CD4-positive, alpha-beta memory T cell (primary cell): Measurements from ENCODE around the gene ABCD1. TPM values are rescaled to one million over a fixed set of nuclear protein-coding genes. Genes with fewer than 3 reads are reported as not detected.

ENCODE experiments used
- CTCF ChIA-PET: fragments of 350-600 bp; sonication (Branson Sonifier 250); formaldehyde crosslinking; loops from one replicate; lab custom pipeline; 2021; ENCODE audit warnings: inconsistent platforms; ENCODE audit not compliant: partially characterized antibody; lab: Charles Lee
- POLR2A ChIA-PET: fragments of 350-600 bp; sonication (Branson Sonifier 250); formaldehyde crosslinking; loops from one replicate; lab custom pipeline; 2021; ENCODE audit not compliant: partially characterized antibody; lab: Charles Lee
- DNase-seq, 5 donors: peaks; one replicate each; pipeline versions ENCODE4 v3.0.0 to v3.0.0-alpha.2; 2020 to 2022; ENCODE audit warnings: mixed read lengths in 1 of 5
- H3K27ac ChIP-seq: one replicate; pipeline ENCODE4 v1.7.0; 2013; ENCODE audit warnings: low read depth, low read length
- H3K27me3 ChIP-seq: 2 replicates; pipeline ENCODE4 v1.7.0; 2013; ENCODE audit warnings: mild to moderate bottlenecking, low read length, moderate library complexity; ENCODE audit not compliant: insufficient read depth
- H3K36me3 ChIP-seq: 2 replicates; pipeline ENCODE4 v1.7.0; 2013; ENCODE audit warnings: mild to moderate bottlenecking, low read length, moderate library complexity; ENCODE audit not compliant: insufficient read depth
- H3K4me1 ChIP-seq: 2 replicates; pipeline ENCODE4 v1.7.0; 2013; ENCODE audit warnings: mild to moderate bottlenecking, low read length, moderate library complexity; ENCODE audit not compliant: insufficient read depth
- H3K4me3 ChIP-seq, 2 donors: one replicate each; pipeline ENCODE4 v1.7.0; 2013; ENCODE audit warnings: low read length in 2 of 2, mild to moderate bottlenecking in 1 of 2
- H3K9me3 ChIP-seq, 2 donors: one replicate each; pipeline ENCODE4 v1.7.0; 2013; ENCODE audit warnings: low read length in 2 of 2, control low read depth in 1 of 2; ENCODE audit not compliant: control insufficient read depth in 1 of 2
- H3K27ac Mint-ChIP-seq, 7 donors: one replicate each; pipeline ENCODE4 v1.8.0; 2020 to 2021; ENCODE audit warnings: mixed read lengths in 7 of 7, mild to moderate bottlenecking in 6 of 7, inconsistent platforms in 3 of 7, moderate library complexity in 3 of 7
- H3K27me3 Mint-ChIP-seq, 2 donors: one replicate each; pipeline ENCODE4 v1.8.0; 2020 to 2021; ENCODE audit warnings: mixed read lengths in 2 of 2
- H3K36me3 Mint-ChIP-seq, 2 donors: one replicate each; pipeline ENCODE4 v1.8.0; 2020 to 2021; ENCODE audit warnings: mixed read lengths in 2 of 2, inconsistent platforms in 1 of 2, mild to moderate bottlenecking in 1 of 2
- H3K4me1 Mint-ChIP-seq, 4 donors: one replicate each; pipeline ENCODE4 v1.8.0; 2020 to 2021; ENCODE audit warnings: mixed read lengths in 4 of 4, mild to moderate bottlenecking in 1 of 4
- H3K4me3 Mint-ChIP-seq, 8 donors: one replicate each; pipeline ENCODE4 v1.8.0; 2020 to 2021; ENCODE audit warnings: mixed read lengths in 8 of 8, mild to moderate bottlenecking in 7 of 8, moderate library complexity in 6 of 8, inconsistent platforms in 3 of 8
- H3K9me3 Mint-ChIP-seq, 8 donors: one replicate each; pipeline ENCODE4 v1.8.0; 2020 to 2021; ENCODE audit warnings: mixed read lengths in 8 of 8, mild to moderate bottlenecking in 5 of 8, inconsistent platforms in 3 of 8, moderate library complexity in 1 of 8
- intact Hi-C: fragments of 100-400 bp; cut with micrococcal nuclease; formaldehyde crosslinking; loops from one replicate; pipeline ENCODE4 v1.15.1; 2023
- polyA plus RNA-seq, 2 donors: library from polyadenylated mRNA; unstranded; fragments of 300-500 nt; fragmentation: Illumina TruSeq; gene quantifications; one replicate each; pipeline ENCODE4 v1.2.3, GENCODE V29; 2021
- total RNA-seq, 2 experiments: library from RNA; stranded (reverse); gene quantifications; one replicate each; pipeline ENCODE4 v1.2.3, GENCODE V29; 2021

The ABCD1 gene
- total and polyA plus RNA-seq, 4 experiments from 2014 or later: 1.7 to 6.8 (median 4.9) TPM

- Mint-ChIP-seq H3K4me1 (peaks cover 12 to 30% (median 21%) of the 10 kb centered on the region in 4 donors), H3K27me3 (no peaks in the 10 kb centered on the region), H3K36me3 (peaks cover 0 to 17% of the 10 kb centered on the region in 2 donors), H3K27ac (peak overlapping the region; percentile 74 to 93 (median 90)), H3K9me3 (peaks cover 0 to 5% (median 0%) of the 10 kb centered on the region in 8 donors), H3K4me3 (peak overlapping the region; percentile 89 to 95 (median 92))
- Histone ChIP-seq H3K36me3 (peaks cover 7% of the 10 kb centered on the region), H3K4me3 (peak overlapping the region; percentile 63 to 69), H3K27me3 (no peaks in the 10 kb centered on the region), H3K9me3 (no peaks in the 10 kb centered on the region), H3K27ac (peak overlapping the region; percentile 85), H3K4me1 (peaks cover 43% of the 10 kb centered on the region)
- intact Hi-C loops: no loop called here
- ChIA-PET POLR2A (interaction anchor here (4.0 kb wide), 1 partner anchor 133 kb away, joined by 54 read pairs; the partner anchor contains the start of gene ARHGAP4), CTCF (interaction anchor here (0.7 kb wide), 1 partner anchor 133 kb away, joined by 3 read pairs; no protein-coding TSS in a partner anchor)
- DNase-seq: no peak
These were observed 68.6 kb downstream of the ABCD1 start for GRCh38 chrX:153793291-153793690.

Other genes starting within 250 kb of the ABCD1 start
- not detected for gene BGN, start 229.9 kb upstream of the ABCD1 start, total RNA-seq
- gene BGN, start 229.9 kb upstream of the ABCD1 start, polyA plus RNA-seq: not detected
- not detected for gene ATP2B3, start 207.2 kb upstream of the ABCD1 start, total RNA-seq
- under 1 TPM in 1 of 2 donors, not detected in 1; 0.09 TPM for gene ATP2B3, start 207.2 kb upstream of the ABCD1 start, polyA plus RNA-seq
- 10 to 100 TPM; 26.1 to 26.3 TPM for gene CCNQ, start 125.7 kb upstream of the ABCD1 start, total RNA-seq
- gene CCNQ, start 125.7 kb upstream of the ABCD1 start, polyA plus RNA-seq: 10 to 100 TPM; 51.2 to 53.6 TPM
- not detected for gene DUSP9, start 77.7 kb upstream of the ABCD1 start, total RNA-seq
- gene DUSP9, start 77.7 kb upstream of the ABCD1 start, polyA plus RNA-seq: not detected
- not detected for gene PNCK, start 51.0 kb upstream of the ABCD1 start, total RNA-seq
- not detected for gene PNCK, start 51.0 kb upstream of the ABCD1 start, polyA plus RNA-seq
- 1 to 10 TPM in 1 of 2 experiments, under 1 TPM in 1; 0.84 to 1.4 TPM for gene SLC6A8, start 36.9 kb upstream of the ABCD1 start, total RNA-seq
- gene SLC6A8, start 36.9 kb upstream of the ABCD1 start, polyA plus RNA-seq: under 1 TPM; 0.11 to 0.21 TPM
- 100 to 1,000 TPM; 126 to 128 TPM for gene BCAP31, start 469 bp upstream of the ABCD1 start, total RNA-seq
- gene BCAP31, start 469 bp upstream of the ABCD1 start, polyA plus RNA-seq: 100 to 1,000 TPM; 306 to 510 TPM
- not detected for gene PLXNB3, start 39.4 kb downstream of the ABCD1 start, total RNA-seq
- not detected for gene PLXNB3, start 39.4 kb downstream of the ABCD1 start, polyA plus RNA-seq
- not detected for gene SRPK3, start 56.2 kb downstream of the ABCD1 start, total RNA-seq
- gene SRPK3, start 56.2 kb downstream of the ABCD1 start, polyA plus RNA-seq: not detected
- 10 to 100 TPM; 39.9 to 45.5 TPM for gene IDH3G, start 69.5 kb downstream of the ABCD1 start, total RNA-seq
- gene IDH3G, start 69.5 kb downstream of the ABCD1 start, polyA plus RNA-seq: 100 to 1,000 TPM in 1 of 2 donors, 10 to 100 TPM in 1; 69.6 to 106 TPM
- 100 to 1,000 TPM; 216 to 224 TPM for gene SSR4, start 69.8 kb downstream of the ABCD1 start, total RNA-seq
- 100 to 1,000 TPM; 476 to 618 TPM for gene SSR4, start 69.8 kb downstream of the ABCD1 start, polyA plus RNA-seq
- gene PDZD4, start 105.7 kb downstream of the ABCD1 start, total RNA-seq: 1 to 10 TPM; 4.4 to 5.0 TPM
- gene PDZD4, start 105.7 kb downstream of the ABCD1 start, polyA plus RNA-seq: 1 to 10 TPM in 1 of 2 donors, under 1 TPM in 1; 0.47 to 2.7 TPM
- gene L1CAM, start 161.3 kb downstream of the ABCD1 start, total RNA-seq: 1 to 10 TPM; 1.0 to 1.8 TPM
- gene L1CAM, start 161.3 kb downstream of the ABCD1 start, polyA plus RNA-seq: under 1 TPM; 0.26 to 0.57 TPM
- not detected for gene AVPR2, start 179.8 kb downstream of the ABCD1 start, total RNA-seq
- gene AVPR2, start 179.8 kb downstream of the ABCD1 start, polyA plus RNA-seq: under 1 TPM in 1 of 2 donors, not detected in 1; 0.15 TPM
- gene ARHGAP4, start 201.4 kb downstream of the ABCD1 start, total RNA-seq: 100 to 1,000 TPM; 327 to 330 TPM
- 100 to 1,000 TPM in 1 of 2 donors, 10 to 100 TPM in 1; 65.4 to 117 TPM for gene ARHGAP4, start 201.4 kb downstream of the ABCD1 start, polyA plus RNA-seq
- gene NAA10, start 210.2 kb downstream of the ABCD1 start, total RNA-seq: 10 to 100 TPM; 88.9 to 94.9 TPM
- gene NAA10, start 210.2 kb downstream of the ABCD1 start, polyA plus RNA-seq: 10 to 100 TPM; 57.6 to 96.3 TPM
- 10 to 100 TPM; 17.2 to 21.3 TPM for gene RENBP, start 219.8 kb downstream of the ABCD1 start, total RNA-seq
- gene RENBP, start 219.8 kb downstream of the ABCD1 start, polyA plus RNA-seq: under 1 TPM in 1 of 2 donors, not detected in 1; 0.65 TPM
- 10 to 100 TPM; 52.6 to 53.4 TPM for gene HCFC1, start 247.0 kb downstream of the ABCD1 start, total RNA-seq
- 10 to 100 TPM in 1 of 2 donors, 1 to 10 TPM in 1; 1.6 to 14.9 TPM for gene HCFC1, start 247.0 kb downstream of the ABCD1 start, polyA plus RNA-seq
- gene TMEM187, start 247.9 kb downstream of the ABCD1 start, total RNA-seq: 10 to 100 TPM; 12.8 to 14.9 TPM
- gene TMEM187, start 247.9 kb downstream of the ABCD1 start, polyA plus RNA-seq: 10 to 100 TPM; 10.4 to 23.8 TPM